ENCODE data around the gene ETFA. TPM values are rescaled to one million over a fixed set of nuclear protein-coding genes. Genes with fewer than 3 reads are reported as not detected.

ETFA gene
- total and polyA plus RNA-seq, 4 experiments from 2014 or later, result 47.7 to 106 (median 76.5) TPM

- ChIA-PET CTCF (ENCODE audit: partially characterized antibody) (no interaction called here), POLR2A (ENCODE audit: partially characterized antibody) (no interaction called here)
- H3K4me1 Mint-ChIP-seq, result peaks cover 9 to 12% (median 9%) of the 10 kb centered on the region in 4 donors
- H3K36me3 Mint-ChIP-seq, result no peaks in the 10 kb centered on the region
- no peaks in the 10 kb centered on the region for H3K36me3 ChIP-seq (ENCODE audit: insufficient read depth, low read length)
- H3K4me3 Mint-ChIP-seq, result no peak overlapping the region
- peaks cover 14% of the 10 kb centered on the region for H3K4me1 ChIP-seq (ENCODE audit: insufficient read depth, low read length)
- H3K27me3 Mint-ChIP-seq, result peaks cover 7 to 25% of the 10 kb centered on the region in 2 donors
- H3K4me3 ChIP-seq (ENCODE audit: low read length in 2 of 2), result no peak overlapping the region
- H3K27ac ChIP-seq (ENCODE audit: low read depth, low read length), result no peak overlapping the region
- no peaks in the 10 kb centered on the region for H3K27me3 ChIP-seq (ENCODE audit: insufficient read depth, low read length)
- no peaks in the 10 kb centered on the region for H3K9me3 Mint-ChIP-seq
- H3K27ac Mint-ChIP-seq, result no peak overlapping the region
- no peaks in the 10 kb centered on the region for H3K9me3 ChIP-seq (ENCODE audit: control insufficient read depth in 1 of 2, low read length in 2 of 2)
- intact Hi-C loops (cut with micrococcal nuclease), result no loop called here
- DNase-seq, result no peak
Observed at GRCh38 chr15:76183930-76184649, 127.2 kb downstream of the ETFA start.

- no peaks in the 10 kb centered on the region for H3K9me3 ChIP-seq (ENCODE audit: control insufficient read depth in 1 of 2, low read length in 2 of 2)
- Mint-ChIP-seq H3K9me3 (no peaks in the 10 kb centered on the region), H3K27ac (peak overlapping the region in 5 of 7 donors; percentile 7 to 85 (median 57)), H3K27me3 (peaks cover 9 to 36% of the 10 kb centered on the region in 2 donors), H3K36me3 (no peaks in the 10 kb centered on the region), H3K4me3 (peak overlapping the region in 7 of 8 donors; percentile 4 to 59 (median 29)), H3K4me1 (peaks cover 9 to 12% (median 9%) of the 10 kb centered on the region in 4 donors)
- peak in 1 of 5 donors; percentile 11 for DNase-seq
- H3K4me3 ChIP-seq (ENCODE audit: low read length in 2 of 2), result peak overlapping the region in 1 of 2 donors; percentile 18
- H3K27me3 ChIP-seq (ENCODE audit: insufficient read depth, low read length), result no peaks in the 10 kb centered on the region
- ChIA-PET CTCF (ENCODE audit: partially characterized antibody) (interaction anchor here (1.6 kb wide), 1 partner anchor 10 kb away, joined by 5 read pairs; no protein-coding TSS in a partner anchor), POLR2A (ENCODE audit: partially characterized antibody) (no interaction called here)
- no peak overlapping the region for H3K27ac ChIP-seq (ENCODE audit: low read depth, low read length)
- no peaks in the 10 kb centered on the region for H3K36me3 ChIP-seq (ENCODE audit: insufficient read depth, low read length)
- intact Hi-C loops (cut with micrococcal nuclease), result no loop called here
- peaks cover 14% of the 10 kb centered on the region for H3K4me1 ChIP-seq (ENCODE audit: insufficient read depth, low read length)
Observed at GRCh38 chr15:76181705-76182107, 129.6 kb downstream of the ETFA start.

- no peaks in the 10 kb centered on the region for H3K27me3 ChIP-seq (ENCODE audit: insufficient read depth, low read length)
- H3K27ac ChIP-seq (ENCODE audit: low read depth, low read length), result no peak overlapping the region
- Mint-ChIP-seq H3K27ac (no peak overlapping the region), H3K27me3 (peaks cover 9 to 34% of the 10 kb centered on the region in 2 donors), H3K4me3 (no peak overlapping the region), H3K4me1 (peaks cover 9 to 12% (median 9%) of the 10 kb centered on the region in 4 donors), H3K9me3 (no peaks in the 10 kb centered on the region), H3K36me3 (no peaks in the 10 kb centered on the region)
- ChIA-PET CTCF (ENCODE audit: partially characterized antibody) (interaction anchor here (0.7 kb wide), 1 partner anchor 17 kb away, joined by 3 read pairs; no protein-coding TSS in a partner anchor), POLR2A (ENCODE audit: partially characterized antibody) (no interaction called here)
- intact Hi-C loops (cut with micrococcal nuclease), result no loop called here
- no peak for DNase-seq
- no peaks in the 10 kb centered on the region for H3K36me3 ChIP-seq (ENCODE audit: insufficient read depth, low read length)
- H3K4me1 ChIP-seq (ENCODE audit: insufficient read depth, low read length), result peaks cover 14% of the 10 kb centered on the region
- no peak overlapping the region for H3K4me3 ChIP-seq (ENCODE audit: low read length in 2 of 2)
- no peaks in the 10 kb centered on the region for H3K9me3 ChIP-seq (ENCODE audit: control insufficient read depth in 1 of 2, low read length in 2 of 2)
Observed at GRCh38 chr15:76180321-76180720, 130.9 kb downstream of the ETFA start.

GRCh38 chr15:76179023-76179422 is 132.2 kb downstream of the ETFA start:
- POLR2A ChIA-PET (ENCODE audit: partially characterized antibody), result no interaction called here

GRCh38 chr15:76178296-76179000 is 132.8 kb downstream of the ETFA start:
- no peaks in the 10 kb centered on the region for H3K36me3 ChIP-seq (ENCODE audit: insufficient read depth, low read length)
- Mint-ChIP-seq H3K4me3 (no peak overlapping the region), H3K27ac (no peak overlapping the region), H3K27me3 (peaks cover 9 to 35% of the 10 kb centered on the region in 2 donors), H3K4me1 (peaks cover 9 to 12% (median 9%) of the 10 kb centered on the region in 4 donors), H3K9me3 (no peaks in the 10 kb centered on the region), H3K36me3 (no peaks in the 10 kb centered on the region)
- peaks cover 14% of the 10 kb centered on the region for H3K4me1 ChIP-seq (ENCODE audit: insufficient read depth, low read length)
- DNase-seq, result no peak
- H3K27me3 ChIP-seq (ENCODE audit: insufficient read depth, low read length), result no peaks in the 10 kb centered on the region
- intact Hi-C loops (cut with micrococcal nuclease), result no loop called here
- no peak overlapping the region for H3K4me3 ChIP-seq (ENCODE audit: low read length in 2 of 2)
- POLR2A ChIA-PET (ENCODE audit: partially characterized antibody), result no interaction called here
- H3K27ac ChIP-seq (ENCODE audit: low read depth, low read length), result no peak overlapping the region
- no peaks in the 10 kb centered on the region for H3K9me3 ChIP-seq (ENCODE audit: control insufficient read depth in 1 of 2, low read length in 2 of 2)
- CTCF ChIA-PET (ENCODE audit: partially characterized antibody), result no interaction called here

More at GRCh38 chr15:76179023-76179422, 132.2 kb downstream of the ETFA start:
- no peaks in the 10 kb centered on the region for H3K27me3 ChIP-seq (ENCODE audit: insufficient read depth, low read length)
- intact Hi-C loops (cut with micrococcal nuclease), result no loop called here
- no peaks in the 10 kb centered on the region for H3K9me3 Mint-ChIP-seq
- peaks cover 14% of the 10 kb centered on the region for H3K4me1 ChIP-seq (ENCODE audit: insufficient read depth, low read length)
- DNase-seq, result no peak
- no peak overlapping the region for H3K27ac Mint-ChIP-seq
- H3K36me3 ChIP-seq (ENCODE audit: insufficient read depth, low read length), result no peaks in the 10 kb centered on the region
- CTCF ChIA-PET (ENCODE audit: partially characterized antibody), result no interaction called here
- no peak overlapping the region for H3K27ac ChIP-seq (ENCODE audit: low read depth, low read length)
- H3K4me3 Mint-ChIP-seq, result no peak overlapping the region
- no peaks in the 10 kb centered on the region for H3K36me3 Mint-ChIP-seq
- no peaks in the 10 kb centered on the region for H3K9me3 ChIP-seq (ENCODE audit: control insufficient read depth in 1 of 2, low read length in 2 of 2)
- H3K27me3 Mint-ChIP-seq, result peaks cover 9 to 35% of the 10 kb centered on the region in 2 donors
- H3K4me1 Mint-ChIP-seq, result peaks cover 9 to 12% (median 9%) of the 10 kb centered on the region in 4 donors
- H3K4me3 ChIP-seq (ENCODE audit: low read length in 2 of 2), result no peak overlapping the region

- ChIA-PET POLR2A (ENCODE audit: partially characterized antibody) (no interaction called here), CTCF (ENCODE audit: partially characterized antibody) (no interaction called here)
- DNase-seq, result no peak
- Histone ChIP-seq H3K27ac (ENCODE audit: low read depth, low read length) (no peak overlapping the region), H3K4me1 (ENCODE audit: insufficient read depth, low read length) (peaks cover 14% of the 10 kb centered on the region), H3K4me3 (ENCODE audit: low read length in 2 of 2) (no peak overlapping the region), H3K27me3 (ENCODE audit: insufficient read depth, low read length) (no peaks in the 10 kb centered on the region), H3K9me3 (ENCODE audit: control insufficient read depth in 1 of 2, low read length in 2 of 2) (no peaks in the 10 kb centered on the region), H3K36me3 (ENCODE audit: insufficient read depth, low read length) (no peaks in the 10 kb centered on the region)
- intact Hi-C loops (cut with micrococcal nuclease), result no loop called here
- Mint-ChIP-seq H3K27ac (peak overlapping the region in 1 of 7 donors; percentile 19), H3K9me3 (no peaks in the 10 kb centered on the region), H3K36me3 (no peaks in the 10 kb centered on the region), H3K27me3 (peaks cover 14 to 35% of the 10 kb centered on the region in 2 donors), H3K4me1 (peaks cover 9 to 12% (median 9%) of the 10 kb centered on the region in 4 donors), H3K4me3 (no peak overlapping the region)
Observed at GRCh38 chr15:76177491-76178040, 133.7 kb downstream of the ETFA start.

- Histone ChIP-seq H3K4me1 (ENCODE audit: insufficient read depth, low read length) (peaks cover 8% of the 10 kb centered on the region), H3K27me3 (ENCODE audit: insufficient read depth, low read length) (no peaks in the 10 kb centered on the region), H3K4me3 (ENCODE audit: low read length in 2 of 2) (no peak overlapping the region), H3K36me3 (ENCODE audit: insufficient read depth, low read length) (no peaks in the 10 kb centered on the region), H3K9me3 (ENCODE audit: control insufficient read depth in 1 of 2, low read length in 2 of 2) (no peaks in the 10 kb centered on the region), H3K27ac (ENCODE audit: low read depth, low read length) (no peak overlapping the region)
- ChIA-PET POLR2A (ENCODE audit: partially characterized antibody) (no interaction called here), CTCF (ENCODE audit: partially characterized antibody) (no interaction called here)
- H3K4me3 Mint-ChIP-seq, result no peak overlapping the region
- peaks cover 4 to 8% (median 5%) of the 10 kb centered on the region in 4 donors for H3K4me1 Mint-ChIP-seq
- DNase-seq, result no peak
- H3K27ac Mint-ChIP-seq, result no peak overlapping the region
- H3K27me3 Mint-ChIP-seq, result peaks cover 10 to 29% of the 10 kb centered on the region in 2 donors
- no peaks in the 10 kb centered on the region for H3K36me3 Mint-ChIP-seq
- no peaks in the 10 kb centered on the region for H3K9me3 Mint-ChIP-seq
- intact Hi-C loops (cut with micrococcal nuclease), result no loop called here
Observed at GRCh38 chr15:76176487-76177085, 134.7 kb downstream of the ETFA start.

Measured in CD4-positive, alpha-beta memory T cell (primary cell).